ENCODE results near the gene HAUS1.

DNA sequence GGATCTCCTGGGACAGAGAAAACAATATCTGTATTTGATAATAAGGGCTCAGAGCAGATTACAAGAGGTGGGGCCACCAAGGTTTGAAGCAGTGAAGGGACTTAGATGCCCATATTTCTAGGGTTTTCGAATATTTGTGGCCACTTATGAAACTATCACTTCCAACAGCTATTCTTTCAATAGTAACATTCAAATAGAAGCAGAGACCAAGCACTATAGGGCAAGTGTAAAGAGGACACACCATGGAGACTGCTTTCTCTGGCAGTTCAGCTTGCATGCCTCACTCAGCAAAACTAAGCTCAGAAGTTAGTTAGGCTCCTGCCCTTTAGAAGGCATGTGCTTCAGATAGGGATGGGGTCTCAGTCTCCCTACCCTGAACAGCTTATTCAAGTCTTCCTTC, 42.4 kb upstream of the HAUS1 start:
- TF ChIP-seq CTCF (IDR thresholded peaks at IDR 0.05; ENCODE audit: insufficient read depth, low read depth, low read length): no peak
- no peak for TF ChIP-seq EZH2 (IDR thresholded peaks at IDR 0.05; ENCODE audit: insufficient read depth, low read length)
